Head of caudate nucleus (tissue), 42 donors: ENCODE data around the gene CCDC181.

ENCODE experiments used
- DNase-seq, 42 donors: peaks; one replicate each; pipeline versions ENCODE4 v3.0.0 to v3.0.0-alpha.2; 2020 to 2021; ENCODE audit warnings: mixed read lengths in 7 of 42
- intact Hi-C: fragments of 100-400 bp; cut with DNase I; formaldehyde crosslinking; loops from one replicate; pipeline ENCODE4 v1.15.0; 2022

CCDC181 gene

DNA sequence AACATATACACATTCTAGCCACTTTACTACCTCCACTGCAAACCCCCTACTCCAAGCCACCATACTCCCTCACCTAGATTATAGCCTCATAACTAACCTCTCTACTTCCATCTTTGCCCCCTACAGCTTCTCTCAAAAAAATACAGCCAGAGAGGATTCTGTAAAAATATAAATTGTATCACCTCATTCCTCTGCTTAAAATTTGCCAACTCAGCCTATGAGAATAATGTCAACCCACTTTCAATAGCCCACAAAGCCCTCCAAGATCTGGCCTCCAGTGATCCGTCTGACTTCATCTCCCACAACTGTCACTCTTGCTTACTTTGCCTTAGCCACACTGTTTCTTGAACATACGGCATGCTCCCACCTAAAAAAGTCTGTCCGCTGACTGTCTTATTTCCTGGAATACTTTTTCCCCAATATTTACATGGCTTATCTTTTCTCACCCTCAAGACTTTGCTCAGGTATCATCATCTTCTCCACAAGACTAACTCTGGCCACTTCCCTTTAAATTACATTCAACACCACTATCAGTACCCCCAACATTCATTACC is 81.2 kb downstream of the CCDC181 start:
- intact Hi-C loops = loop anchor here (5.0 to 10.0 kb wide), 2 partner anchors 241 to 744 kb away; partner anchors contain the start of gene ATP1B1
- no peak for DNase-seq

GRCh38 chr1:169345511-169345910 is 81.8 kb downstream of the CCDC181 start:
- DNase-seq = no peak
- intact Hi-C loops = loop anchor here (5.0 to 10.0 kb wide), 2 partner anchors 241 to 743 kb away; partner anchors contain the start of gene ATP1B1
